WI38 (cell line): ENCODE data around the gene A3GALT2.

Experiments used
- H3K4me3 ChIP-seq: 2 replicates; pipeline ENCODE4 v1.5.1; 2011; ENCODE audit warnings: low read depth, mild to moderate bottlenecking, control low read depth, low read length
- TF ChIP-seq, protein P1 (sequence below): IDR thresholded peaks from 2 replicates; pipeline ENCODE4 v1.5.1; 2012; ENCODE audit warnings: low read depth, mild to moderate bottlenecking, control low read depth, low read length

Gene A3GALT2

DNA sequence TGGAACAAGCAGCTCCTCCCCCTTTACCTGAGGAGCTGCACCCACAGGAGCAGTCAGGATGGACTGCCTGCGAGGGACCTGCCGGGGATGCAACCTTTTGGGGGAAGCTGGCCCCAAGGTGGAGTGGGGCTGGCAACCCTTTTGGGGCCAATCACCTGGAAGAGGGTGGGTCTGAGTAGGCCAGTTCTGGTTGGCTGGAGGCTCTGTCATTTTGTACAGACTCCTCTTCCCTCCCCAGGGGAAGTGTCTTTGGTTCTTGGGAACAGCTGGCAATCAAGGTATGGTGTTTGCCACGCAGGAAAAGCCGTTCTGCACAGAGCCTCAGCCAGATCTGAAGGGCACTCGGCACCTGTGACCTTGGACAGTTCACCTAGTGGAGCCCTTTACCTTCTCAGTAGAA is 280 bp upstream of the A3GALT2 start:
- H3K4me3 ChIP-seq: no peak overlapping the region
- TF ChIP-seq, protein P1, sequence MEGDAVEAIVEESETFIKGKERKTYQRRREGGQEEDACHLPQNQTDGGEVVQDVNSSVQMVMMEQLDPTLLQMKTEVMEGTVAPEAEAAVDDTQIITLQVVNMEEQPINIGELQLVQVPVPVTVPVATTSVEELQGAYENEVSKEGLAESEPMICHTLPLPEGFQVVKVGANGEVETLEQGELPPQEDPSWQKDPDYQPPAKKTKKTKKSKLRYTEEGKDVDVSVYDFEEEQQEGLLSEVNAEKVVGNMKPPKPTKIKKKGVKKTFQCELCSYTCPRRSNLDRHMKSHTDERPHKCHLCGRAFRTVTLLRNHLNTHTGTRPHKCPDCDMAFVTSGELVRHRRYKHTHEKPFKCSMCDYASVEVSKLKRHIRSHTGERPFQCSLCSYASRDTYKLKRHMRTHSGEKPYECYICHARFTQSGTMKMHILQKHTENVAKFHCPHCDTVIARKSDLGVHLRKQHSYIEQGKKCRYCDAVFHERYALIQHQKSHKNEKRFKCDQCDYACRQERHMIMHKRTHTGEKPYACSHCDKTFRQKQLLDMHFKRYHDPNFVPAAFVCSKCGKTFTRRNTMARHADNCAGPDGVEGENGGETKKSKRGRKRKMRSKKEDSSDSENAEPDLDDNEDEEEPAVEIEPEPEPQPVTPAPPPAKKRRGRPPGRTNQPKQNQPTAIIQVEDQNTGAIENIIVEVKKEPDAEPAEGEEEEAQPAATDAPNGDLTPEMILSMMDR: no peak

DNA sequence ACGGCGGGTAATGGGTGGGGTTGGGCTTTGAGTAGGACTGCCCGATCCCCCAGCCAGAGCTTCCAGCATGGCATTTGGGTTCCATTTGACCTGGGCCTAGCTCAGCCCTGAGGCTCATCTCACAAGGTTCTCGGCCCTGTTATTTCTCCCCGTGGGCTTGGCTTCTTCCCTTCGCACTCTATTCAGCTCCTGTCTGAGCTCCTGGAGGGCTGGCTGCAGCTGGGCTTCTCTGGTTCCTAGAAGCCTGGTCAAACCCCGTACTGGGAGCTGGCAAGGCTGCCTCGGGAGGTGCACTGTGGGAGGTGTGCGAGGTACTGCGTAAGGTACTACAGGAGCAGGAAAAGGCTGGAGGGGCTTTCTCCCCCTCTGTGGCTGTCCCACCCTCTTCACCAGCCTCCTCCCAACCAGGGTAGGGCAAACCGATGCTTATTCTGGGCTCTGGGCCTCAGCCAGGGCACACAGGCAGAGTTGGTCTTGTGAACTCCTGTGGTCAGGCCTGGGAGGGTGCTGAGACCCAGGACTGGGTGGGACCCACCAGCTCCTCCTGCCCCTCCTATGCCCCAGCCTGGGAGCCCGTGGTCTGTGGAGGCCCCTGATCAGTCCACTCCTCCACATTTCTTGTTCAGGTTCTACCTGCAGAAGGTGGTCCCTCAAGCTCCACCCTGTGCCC is 814 bp downstream of the A3GALT2 start:
- TF ChIP-seq, protein P1: no peak
- H3K4me3 ChIP-seq: no peak overlapping the region

DNA sequence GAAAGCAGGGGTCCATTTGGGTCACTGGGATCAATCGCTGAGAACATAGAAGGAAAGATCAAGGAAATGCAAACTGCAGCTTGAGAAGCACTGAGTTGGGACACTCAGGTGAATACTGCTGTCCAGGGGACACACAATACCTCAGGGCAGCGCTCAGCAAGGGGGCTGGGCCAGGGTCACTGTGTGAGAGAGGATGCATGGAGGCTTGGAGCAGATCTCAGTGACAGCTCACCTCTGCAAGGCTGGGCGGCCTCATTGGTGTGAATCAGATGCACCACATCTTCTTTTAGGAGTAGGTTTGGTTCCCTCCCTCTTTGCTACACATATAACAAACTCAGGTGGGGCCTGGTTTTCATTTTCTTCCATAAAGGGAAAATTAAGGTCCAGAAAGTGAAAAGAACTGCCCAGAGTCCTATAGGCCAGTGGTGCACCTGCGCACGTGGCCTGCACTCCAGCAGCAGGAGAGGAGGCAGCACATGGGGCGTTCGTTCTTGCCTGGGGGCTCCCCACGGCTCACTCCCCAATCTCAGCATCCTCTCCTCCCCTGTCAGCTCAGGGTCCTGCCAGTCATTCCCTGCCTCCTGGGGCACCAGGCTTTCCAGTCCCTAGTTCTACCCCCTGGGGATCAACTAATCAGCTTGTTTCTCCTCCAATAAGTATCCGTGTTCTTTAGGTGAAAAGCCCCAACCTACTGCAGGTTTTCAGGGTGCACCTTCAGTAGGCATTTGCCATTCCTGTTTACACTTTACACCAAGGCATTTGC is 1.5 kb downstream of the A3GALT2 start:
- TF ChIP-seq, protein P1: no peak
- no peak overlapping the region for H3K4me3 ChIP-seq

DNA sequence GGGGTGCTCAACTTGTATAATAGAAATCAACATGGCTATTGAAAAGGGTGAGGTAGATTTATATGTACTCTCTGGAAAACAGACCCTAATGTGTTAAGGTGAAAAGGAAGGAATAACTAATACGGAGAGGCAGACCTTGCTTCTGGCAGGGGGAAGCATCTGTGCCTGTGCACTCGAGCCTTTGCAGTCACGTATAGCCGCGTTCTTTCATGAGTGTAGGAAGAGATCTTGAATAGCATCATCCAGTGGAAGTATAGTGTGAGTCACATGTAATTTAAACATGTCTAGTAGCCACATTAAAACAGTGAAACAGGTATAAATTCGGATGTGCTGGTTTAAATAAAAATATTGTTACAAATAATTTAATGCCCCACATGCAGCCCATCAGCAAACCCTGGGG is 3.0 kb downstream of the A3GALT2 start:
- H3K4me3 ChIP-seq: no peak overlapping the region
- TF ChIP-seq, protein P1: no peak

DNA sequence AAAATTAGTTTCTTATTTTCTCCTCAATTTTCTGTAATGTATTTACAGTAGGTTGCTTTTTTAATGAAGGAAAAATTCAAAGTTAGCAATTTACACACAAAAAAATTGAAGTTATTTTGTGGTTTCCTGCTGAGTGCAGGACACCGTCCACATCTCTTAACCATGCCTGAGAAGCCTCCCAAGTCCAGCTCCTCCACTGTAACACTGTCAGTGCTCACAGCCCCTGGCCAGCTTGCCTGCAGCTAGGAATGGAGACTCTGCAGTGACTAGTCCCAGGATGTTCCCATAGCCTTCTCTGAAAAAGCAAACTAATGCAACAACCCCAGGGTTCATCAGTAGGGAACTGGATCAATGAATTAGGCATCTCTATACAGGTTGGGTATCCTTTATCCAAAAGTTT is 3.5 kb downstream of the A3GALT2 start:
- H3K4me3 ChIP-seq: no peak overlapping the region
- TF ChIP-seq, protein P1: no peak

DNA sequence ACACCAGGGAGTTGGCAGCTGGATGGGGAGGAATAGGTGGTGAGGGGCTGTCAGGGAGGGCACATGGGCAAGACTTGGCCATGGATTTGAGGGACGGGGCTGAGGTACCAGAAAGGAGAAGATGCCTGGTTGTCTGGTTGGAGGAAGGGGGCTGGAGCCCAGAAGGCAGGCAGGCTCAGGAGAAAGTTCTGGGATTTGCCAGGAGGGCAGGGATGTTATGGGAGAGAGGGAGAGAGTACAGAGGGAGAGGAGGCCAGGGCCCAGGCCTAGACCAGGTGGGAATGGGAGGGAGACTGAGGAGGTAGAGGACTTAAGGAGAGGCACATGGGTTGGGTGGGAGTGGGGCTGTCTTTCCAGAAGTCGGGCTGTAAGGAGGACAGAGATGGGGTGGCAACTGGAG is 4.3 kb downstream of the A3GALT2 start:
- TF ChIP-seq, protein P1: no peak

DNA sequence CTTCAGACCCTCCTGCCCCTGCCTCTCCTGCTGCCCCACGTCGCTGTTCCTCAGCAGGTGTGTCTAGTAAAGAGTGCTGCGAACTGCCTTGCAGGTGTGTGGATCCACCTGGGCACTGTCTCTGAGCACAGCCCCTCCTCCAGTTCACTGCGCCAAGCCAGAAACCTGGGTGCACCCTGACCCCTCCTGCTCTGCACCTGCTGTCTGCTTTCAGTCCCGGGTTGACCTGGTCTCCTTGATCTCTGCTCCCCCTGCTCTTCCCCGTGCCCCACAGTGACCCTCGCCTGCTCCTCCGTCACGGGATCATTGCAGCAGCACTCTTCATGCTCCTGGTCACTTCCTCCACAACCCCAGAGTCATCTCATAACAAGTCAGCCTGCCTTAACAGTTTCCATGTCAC is 6.5 kb downstream of the A3GALT2 start:
- TF ChIP-seq, protein P1: no peak
- no peak overlapping the region for H3K4me3 ChIP-seq

More for the DNA sequence above, 4.3 kb downstream of the A3GALT2 start:
- no peak overlapping the region for H3K4me3 ChIP-seq
